WI38 (cell line): ENCODE data around the gene LY86.

Experiments used
- H3K4me3 ChIP-seq: 2 replicates; pipeline ENCODE4 v1.5.1; 2011; ENCODE audit warnings: low read depth, mild to moderate bottlenecking, control low read depth, low read length
- TF ChIP-seq, protein P1 (sequence below): IDR thresholded peaks from 2 replicates; pipeline ENCODE4 v1.5.1; 2012; ENCODE audit warnings: low read depth, mild to moderate bottlenecking, control low read depth, low read length

LY86 gene

DNA sequence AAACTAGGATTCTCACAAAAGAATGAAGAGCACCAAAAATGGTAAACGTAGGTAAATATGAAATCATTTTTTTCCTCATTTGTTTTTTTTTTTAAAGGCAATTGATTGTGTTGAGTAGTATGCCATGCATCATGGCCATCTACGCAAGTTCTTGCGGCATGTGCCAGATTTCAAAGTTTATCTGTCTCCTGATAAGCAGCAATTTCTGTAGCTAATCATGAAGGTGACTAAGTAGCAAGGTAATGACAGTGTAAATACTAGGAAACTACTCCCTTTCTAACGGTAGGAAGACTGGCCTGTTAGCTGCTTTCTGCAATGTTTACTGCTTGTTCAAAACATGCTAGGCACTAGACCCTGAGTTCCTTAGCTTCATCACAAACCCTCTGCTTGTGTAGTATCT is 13.4 kb upstream of the LY86 start:
- TF ChIP-seq, protein P1, sequence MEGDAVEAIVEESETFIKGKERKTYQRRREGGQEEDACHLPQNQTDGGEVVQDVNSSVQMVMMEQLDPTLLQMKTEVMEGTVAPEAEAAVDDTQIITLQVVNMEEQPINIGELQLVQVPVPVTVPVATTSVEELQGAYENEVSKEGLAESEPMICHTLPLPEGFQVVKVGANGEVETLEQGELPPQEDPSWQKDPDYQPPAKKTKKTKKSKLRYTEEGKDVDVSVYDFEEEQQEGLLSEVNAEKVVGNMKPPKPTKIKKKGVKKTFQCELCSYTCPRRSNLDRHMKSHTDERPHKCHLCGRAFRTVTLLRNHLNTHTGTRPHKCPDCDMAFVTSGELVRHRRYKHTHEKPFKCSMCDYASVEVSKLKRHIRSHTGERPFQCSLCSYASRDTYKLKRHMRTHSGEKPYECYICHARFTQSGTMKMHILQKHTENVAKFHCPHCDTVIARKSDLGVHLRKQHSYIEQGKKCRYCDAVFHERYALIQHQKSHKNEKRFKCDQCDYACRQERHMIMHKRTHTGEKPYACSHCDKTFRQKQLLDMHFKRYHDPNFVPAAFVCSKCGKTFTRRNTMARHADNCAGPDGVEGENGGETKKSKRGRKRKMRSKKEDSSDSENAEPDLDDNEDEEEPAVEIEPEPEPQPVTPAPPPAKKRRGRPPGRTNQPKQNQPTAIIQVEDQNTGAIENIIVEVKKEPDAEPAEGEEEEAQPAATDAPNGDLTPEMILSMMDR: no peak
- H3K4me3 ChIP-seq: no peak overlapping the region

DNA sequence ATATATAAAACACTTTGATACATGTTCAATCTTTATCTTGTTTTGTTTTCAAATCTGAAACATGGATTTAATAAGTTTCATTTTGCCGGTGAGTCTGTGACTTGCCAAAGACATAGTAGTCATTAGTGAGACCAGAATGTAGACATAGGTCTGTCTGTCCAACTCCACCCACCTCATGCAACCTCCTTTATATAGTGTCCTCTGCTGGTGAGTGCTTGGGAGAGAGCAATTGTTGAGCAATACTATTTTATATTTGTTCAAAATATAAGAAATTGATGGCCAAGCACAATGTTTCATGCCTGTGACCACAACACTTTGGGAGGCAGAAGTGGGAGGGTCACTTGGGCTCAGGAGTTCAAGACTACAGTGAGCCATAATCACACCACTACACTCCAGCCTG is 10.8 kb upstream of the LY86 start:
- TF ChIP-seq, protein P1: no peak

DNA sequence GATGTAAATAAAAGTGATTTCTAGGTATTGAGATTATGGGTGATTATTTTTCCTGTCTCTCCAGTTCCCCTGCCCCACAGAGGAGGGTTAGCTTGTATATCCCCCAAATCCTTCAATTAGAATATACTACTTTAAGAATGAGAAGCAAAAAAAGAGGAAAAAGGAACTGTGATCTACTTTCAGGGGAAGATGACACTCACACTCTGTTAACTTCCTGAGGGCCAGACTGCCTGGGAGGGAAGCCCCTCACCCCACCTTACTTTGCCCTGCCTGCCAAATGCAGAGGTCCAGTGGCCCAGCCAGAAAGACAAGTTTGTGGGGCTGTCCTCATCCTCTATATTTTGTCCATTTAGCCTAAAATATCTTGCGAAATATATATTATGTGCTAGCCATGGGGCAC is 9.2 kb upstream of the LY86 start:
- no peak overlapping the region for H3K4me3 ChIP-seq
- TF ChIP-seq, protein P1: no peak

More for the DNA sequence above, 10.8 kb upstream of the LY86 start:
- no peak overlapping the region for H3K4me3 ChIP-seq

DNA sequence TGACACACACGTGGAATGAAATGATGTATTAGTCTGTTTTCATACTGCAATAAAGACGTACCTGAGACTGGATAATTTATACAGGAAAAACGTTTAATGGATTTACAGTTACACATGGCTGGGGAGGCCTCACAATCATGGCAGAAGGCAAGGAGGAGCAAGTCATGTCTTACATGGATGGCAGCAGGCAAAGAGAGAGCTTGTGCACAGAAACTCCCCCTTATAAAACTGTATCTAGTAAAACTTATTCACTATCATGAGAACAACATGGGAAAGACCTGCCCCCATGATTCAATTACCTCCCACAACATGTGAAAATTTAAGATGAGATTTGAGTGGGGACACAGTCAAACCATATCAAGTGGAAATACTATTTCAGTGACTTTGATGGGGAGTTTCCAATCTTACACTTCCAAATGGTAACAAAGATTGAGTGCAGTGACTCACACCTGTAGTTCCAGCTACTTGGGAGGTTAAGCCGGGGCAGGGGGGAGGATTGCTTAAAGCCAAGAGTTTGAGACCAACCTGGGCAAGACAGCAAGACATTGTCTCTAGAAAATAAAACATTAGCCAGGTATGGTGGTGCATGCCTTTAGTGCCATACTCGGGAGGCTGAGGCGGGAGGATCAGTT is 8.2 kb upstream of the LY86 start:
- TF ChIP-seq, protein P1: no peak
- H3K4me3 ChIP-seq: no peak overlapping the region

DNA sequence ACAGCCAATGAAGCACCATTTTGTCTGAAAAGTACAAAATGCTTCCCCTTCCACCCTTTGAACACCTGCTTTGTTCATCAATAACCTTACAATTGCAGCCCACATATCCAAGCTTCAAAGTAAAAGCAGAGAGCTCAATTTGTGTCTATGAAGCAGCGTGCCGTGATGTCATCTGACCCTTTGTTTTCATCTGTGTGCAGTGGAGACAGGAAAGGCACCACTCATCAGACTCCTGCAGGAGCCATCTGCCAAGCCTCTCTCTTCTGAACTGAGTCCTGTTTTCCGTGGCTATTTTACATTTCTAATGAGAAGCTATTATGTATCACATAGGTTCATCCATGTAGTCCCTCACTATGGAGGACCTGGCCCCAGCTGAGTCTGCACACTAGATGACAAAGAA is 7.5 kb upstream of the LY86 start:
- H3K4me3 ChIP-seq: no peak overlapping the region
- TF ChIP-seq, protein P1: no peak

DNA sequence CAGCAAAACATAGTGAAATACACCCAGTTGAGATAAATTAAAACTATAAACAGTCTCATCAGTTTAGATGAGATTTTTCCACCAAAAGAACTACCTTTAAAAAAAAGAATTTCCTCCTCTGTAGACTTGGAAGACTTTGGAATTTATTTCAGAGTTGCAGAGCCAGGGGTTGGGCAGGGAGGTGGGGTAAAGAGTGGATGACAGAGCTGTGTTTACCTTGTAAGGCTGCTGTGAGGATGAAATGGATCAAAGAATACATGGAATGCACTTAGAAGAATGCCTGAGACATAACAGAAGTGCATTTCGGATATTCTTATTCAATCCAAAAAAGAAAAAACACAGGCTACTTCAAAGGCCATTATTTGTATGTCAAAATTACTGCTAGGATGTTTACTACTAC is 6.4 kb upstream of the LY86 start:
- H3K4me3 ChIP-seq: no peak overlapping the region
- TF ChIP-seq, protein P1: no peak

DNA sequence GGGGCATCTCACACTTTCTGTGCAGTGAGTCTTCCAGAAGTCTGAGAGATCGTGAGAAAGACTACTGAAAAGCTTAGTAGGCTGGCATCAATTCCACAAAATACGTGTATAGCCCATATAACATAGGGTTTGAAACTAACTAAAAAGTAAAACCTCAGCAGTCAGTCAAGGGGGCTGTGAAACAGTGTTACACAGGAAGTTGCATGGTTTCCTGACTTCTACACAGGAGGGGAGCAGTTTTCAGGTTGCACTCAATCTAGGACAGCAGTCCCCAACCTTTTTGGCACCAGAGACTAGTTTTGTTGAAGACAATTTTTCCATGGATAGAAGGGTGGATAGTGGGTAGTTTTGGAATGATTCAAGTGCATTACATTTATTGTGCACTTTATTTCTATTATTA is 4.7 kb upstream of the LY86 start:
- TF ChIP-seq, protein P1: no peak
- H3K4me3 ChIP-seq: no peak overlapping the region
